NT2/D1 (cell line): ENCODE measurements around the gene CCDC57.

Source experiments
- DNase-seq: peaks from one replicate; pipeline ENCODE4 v3.0.0-alpha.2; 2011; ENCODE audit warnings: low read depth, low spot score
- H3K27me3 ChIP-seq: 2 replicates; pipeline ENCODE4 v1.6.0; 2011; ENCODE audit warnings: mild to moderate bottlenecking; ENCODE audit not compliant: insufficient read length, insufficient read depth
- H3K36me3 ChIP-seq: 2 replicates; pipeline ENCODE4 v1.6.1; 2011; ENCODE audit warnings: mild to moderate bottlenecking, low read length, mixed read lengths; ENCODE audit not compliant: insufficient read depth, insufficient read length
- H3K4me1 ChIP-seq: 2 replicates; pipeline ENCODE4 v1.5.1; 2011; ENCODE audit not compliant: insufficient read depth, insufficient read length
- H3K4me3 ChIP-seq: 2 replicates; pipeline ENCODE4 v1.5.1; 2011; ENCODE audit warnings: low read depth; ENCODE audit not compliant: insufficient read length
- H3K9ac ChIP-seq: 2 replicates; pipeline ENCODE4 v1.6.0; 2011; ENCODE audit warnings: low read depth; ENCODE audit not compliant: insufficient read length
- H3K9me3 ChIP-seq: 2 replicates; pipeline ENCODE4 v1.5.1; 2011; ENCODE audit warnings: mild to moderate bottlenecking, low read length; ENCODE audit not compliant: insufficient read depth
- SUZ12 ChIP-seq: IDR thresholded peaks from 2 replicates; pipeline ENCODE4 v1.6.1; 2011; ENCODE audit not compliant: insufficient read length, insufficient read depth; ENCODE audit errors: extremely low read depth
- YY1 ChIP-seq: IDR thresholded peaks from 2 replicates; pipeline ENCODE4 v1.6.1; 2011; ENCODE audit not compliant: insufficient read length, insufficient read depth
- ZNF274 ChIP-seq: IDR thresholded peaks from 2 replicates; pipeline ENCODE4 v1.6.1; 2011; ENCODE audit warnings: mild to moderate bottlenecking, low read depth, low read length

CCDC57 gene

GRCh38 chr17:82059272-82060000 is 153.2 kb downstream of the CCDC57 start:
- TF ChIP-seq ZNF274 (no peak), SUZ12 (no peak), YY1 (no peak)
- H3K4me3 ChIP-seq = no peak overlapping the region
- peaks cover 99% of the 10 kb centered on the region for H3K36me3 ChIP-seq
- H3K9me3 ChIP-seq = no peaks in the 10 kb centered on the region
- H3K27me3 ChIP-seq = no peaks in the 10 kb centered on the region
- DNase-seq = no peak
- H3K4me1 ChIP-seq = peaks cover 11% of the 10 kb centered on the region
- H3K9ac ChIP-seq = no peak overlapping the region

DNA sequence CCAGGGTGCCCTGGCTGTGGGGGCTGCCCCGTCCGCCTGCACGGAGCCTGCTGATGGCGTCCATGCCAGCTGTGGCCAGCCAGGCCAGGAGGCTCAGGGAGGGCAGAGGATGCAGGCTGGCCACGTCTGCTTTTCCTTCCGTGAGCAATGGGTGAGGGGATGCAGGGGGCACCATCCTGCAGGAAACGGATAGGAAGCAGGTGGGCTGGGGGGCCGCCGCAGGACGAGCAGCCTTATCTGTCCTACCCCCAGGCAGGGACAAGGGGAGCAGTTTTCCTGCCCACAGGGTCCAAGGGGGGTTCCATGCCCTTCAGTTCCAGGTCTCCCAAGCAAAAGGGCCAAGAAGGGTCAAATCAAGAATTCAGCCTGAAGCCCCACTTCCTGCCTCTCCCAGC is 153.8 kb downstream of the CCDC57 start:
- H3K36me3 ChIP-seq = peaks cover 99% of the 10 kb centered on the region
- TF ChIP-seq SUZ12 (no peak), ZNF274 (no peak), YY1 (no peak)

DNA sequence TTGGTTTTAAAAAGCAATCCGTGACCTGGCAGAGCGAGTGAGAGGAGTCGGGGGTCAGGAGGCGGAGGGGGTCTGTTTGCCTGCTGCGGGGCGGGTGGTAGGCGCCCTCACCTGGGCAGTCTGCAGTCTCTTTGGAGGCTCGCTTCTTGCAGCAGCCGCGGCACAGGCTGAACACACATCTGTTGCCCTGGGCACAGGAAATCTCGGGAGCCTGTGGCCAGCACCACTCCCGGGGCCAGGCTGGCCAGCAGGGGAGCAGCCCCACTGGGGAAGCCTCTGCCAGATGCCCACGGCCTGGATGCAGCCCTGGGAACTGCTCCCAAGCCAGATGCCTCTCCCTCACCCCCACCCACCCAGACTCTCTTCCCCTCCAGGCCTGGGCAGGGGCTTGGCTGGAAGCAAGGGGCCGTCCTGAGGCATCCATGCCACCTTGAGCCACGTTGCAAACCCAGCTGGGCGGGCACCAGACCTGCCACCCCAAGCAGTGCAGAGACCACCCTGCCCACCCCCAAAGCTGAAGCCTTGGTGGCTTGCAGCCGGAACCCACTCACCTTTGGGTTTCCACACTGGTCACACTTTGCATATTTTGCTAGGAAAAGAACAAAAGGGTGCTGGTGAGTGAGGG is 154.3 kb downstream of the CCDC57 start:
- H3K9ac ChIP-seq = peak overlapping the region; percentile 56
- H3K4me3 ChIP-seq = no peak overlapping the region
- DNase-seq = no peak
- no peaks in the 10 kb centered on the region for H3K9me3 ChIP-seq
- TF ChIP-seq ZNF274 (no peak), SUZ12 (no peak), YY1 (no peak)
- H3K36me3 ChIP-seq = peaks cover 99% of the 10 kb centered on the region
- peaks cover 14% of the 10 kb centered on the region for H3K4me1 ChIP-seq
- no peaks in the 10 kb centered on the region for H3K27me3 ChIP-seq

More for the DNA sequence above, 153.8 kb downstream of the CCDC57 start:
- peaks cover 11% of the 10 kb centered on the region for H3K4me1 ChIP-seq
- no peaks in the 10 kb centered on the region for H3K9me3 ChIP-seq
- DNase-seq = no peak
- no peaks in the 10 kb centered on the region for H3K27me3 ChIP-seq
- no peak overlapping the region for H3K4me3 ChIP-seq
- no peak overlapping the region for H3K9ac ChIP-seq

DNA sequence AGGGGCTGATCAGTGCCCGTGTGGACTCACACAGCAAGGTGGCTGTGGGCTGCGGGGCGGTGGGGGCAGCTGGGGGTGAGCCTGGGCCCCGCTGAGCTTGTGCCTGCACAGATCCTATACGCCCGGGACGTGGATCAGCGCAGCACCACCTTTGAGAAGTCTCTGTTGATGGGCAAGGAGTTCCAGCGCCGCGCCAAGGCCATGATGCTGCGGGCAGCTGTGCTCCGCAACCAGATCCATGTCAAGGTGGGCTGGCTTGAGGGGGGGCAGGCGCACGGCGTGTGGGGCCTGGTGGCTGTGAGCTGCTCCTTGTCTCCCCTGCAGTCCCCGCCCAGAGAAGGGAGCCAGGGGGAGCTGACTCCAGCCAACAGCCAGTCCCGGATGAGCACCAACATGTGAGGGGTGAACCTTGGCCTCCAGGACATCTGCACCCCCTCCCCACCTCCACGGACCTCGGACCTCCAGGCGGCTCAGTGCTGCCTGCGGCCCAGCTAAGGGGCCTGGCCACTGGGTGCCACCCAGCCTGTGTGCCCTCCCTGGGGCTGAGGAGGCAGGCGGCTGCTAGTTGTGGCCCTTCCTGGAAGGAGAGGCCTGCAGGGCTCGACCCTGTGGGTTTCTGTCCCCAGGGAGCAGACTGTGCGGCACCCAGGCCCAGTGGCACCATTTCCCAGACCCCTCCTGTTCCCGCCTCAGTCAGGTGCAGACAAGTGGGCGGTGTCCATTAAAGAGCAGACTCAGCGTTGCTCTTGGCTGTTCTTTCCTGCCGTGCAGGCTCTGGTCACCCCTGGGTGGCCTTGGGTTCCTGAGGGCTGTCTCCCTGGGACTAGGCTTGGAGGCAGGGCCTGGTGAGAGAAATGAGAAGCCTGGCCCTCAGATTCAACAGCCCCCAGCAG is 155.7 kb downstream of the CCDC57 start:
- H3K9ac ChIP-seq = peak overlapping the region; percentile 13
- no peak for DNase-seq
- H3K36me3 ChIP-seq = peaks cover 90% of the 10 kb centered on the region
- H3K4me3 ChIP-seq = no peak overlapping the region
- H3K9me3 ChIP-seq = no peaks in the 10 kb centered on the region
- no peak for TF ChIP-seq ZNF274
- no peak for TF ChIP-seq SUZ12
- TF ChIP-seq YY1 = no peak
- H3K27me3 ChIP-seq = no peaks in the 10 kb centered on the region
- peaks cover 18% of the 10 kb centered on the region for H3K4me1 ChIP-seq

DNA sequence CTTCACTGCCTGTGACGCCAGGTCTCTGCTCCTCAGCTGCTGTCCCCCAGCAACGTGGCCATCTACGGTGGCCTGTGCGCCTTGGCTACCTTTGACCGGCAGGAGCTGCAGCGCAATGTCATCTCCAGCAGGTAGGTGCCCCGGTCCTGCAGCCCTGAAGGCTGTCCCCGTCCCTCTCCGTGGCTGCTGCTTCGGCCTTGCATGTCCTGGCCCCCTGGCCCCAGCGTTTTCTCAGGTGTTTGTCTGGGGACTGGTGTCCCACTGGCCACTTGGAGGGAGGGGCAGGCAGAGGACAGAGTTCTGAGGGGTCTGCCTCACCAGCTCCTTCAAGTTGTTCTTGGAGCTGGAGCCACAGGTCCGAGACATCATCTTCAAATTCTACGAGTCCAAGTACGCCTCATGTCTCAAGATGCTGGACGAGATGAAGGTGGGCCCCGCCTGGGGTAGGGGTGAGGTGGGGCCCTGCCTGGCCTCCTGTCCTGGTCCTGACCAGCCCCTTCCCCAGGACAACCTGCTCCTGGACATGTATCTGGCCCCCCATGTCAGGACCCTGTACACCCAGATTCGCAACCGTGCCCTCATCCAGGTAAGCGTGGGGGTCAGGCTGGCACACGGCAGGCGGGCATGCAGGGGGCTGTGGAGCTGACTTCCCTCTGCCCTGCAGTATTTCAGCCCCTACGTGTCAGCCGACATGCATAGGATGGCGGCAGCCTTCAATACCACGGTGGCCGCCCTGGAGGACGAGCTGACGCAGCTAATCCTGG is 156.5 kb downstream of the CCDC57 start:
- no peaks in the 10 kb centered on the region for H3K27me3 ChIP-seq
- peaks cover 82% of the 10 kb centered on the region for H3K36me3 ChIP-seq

DNA sequence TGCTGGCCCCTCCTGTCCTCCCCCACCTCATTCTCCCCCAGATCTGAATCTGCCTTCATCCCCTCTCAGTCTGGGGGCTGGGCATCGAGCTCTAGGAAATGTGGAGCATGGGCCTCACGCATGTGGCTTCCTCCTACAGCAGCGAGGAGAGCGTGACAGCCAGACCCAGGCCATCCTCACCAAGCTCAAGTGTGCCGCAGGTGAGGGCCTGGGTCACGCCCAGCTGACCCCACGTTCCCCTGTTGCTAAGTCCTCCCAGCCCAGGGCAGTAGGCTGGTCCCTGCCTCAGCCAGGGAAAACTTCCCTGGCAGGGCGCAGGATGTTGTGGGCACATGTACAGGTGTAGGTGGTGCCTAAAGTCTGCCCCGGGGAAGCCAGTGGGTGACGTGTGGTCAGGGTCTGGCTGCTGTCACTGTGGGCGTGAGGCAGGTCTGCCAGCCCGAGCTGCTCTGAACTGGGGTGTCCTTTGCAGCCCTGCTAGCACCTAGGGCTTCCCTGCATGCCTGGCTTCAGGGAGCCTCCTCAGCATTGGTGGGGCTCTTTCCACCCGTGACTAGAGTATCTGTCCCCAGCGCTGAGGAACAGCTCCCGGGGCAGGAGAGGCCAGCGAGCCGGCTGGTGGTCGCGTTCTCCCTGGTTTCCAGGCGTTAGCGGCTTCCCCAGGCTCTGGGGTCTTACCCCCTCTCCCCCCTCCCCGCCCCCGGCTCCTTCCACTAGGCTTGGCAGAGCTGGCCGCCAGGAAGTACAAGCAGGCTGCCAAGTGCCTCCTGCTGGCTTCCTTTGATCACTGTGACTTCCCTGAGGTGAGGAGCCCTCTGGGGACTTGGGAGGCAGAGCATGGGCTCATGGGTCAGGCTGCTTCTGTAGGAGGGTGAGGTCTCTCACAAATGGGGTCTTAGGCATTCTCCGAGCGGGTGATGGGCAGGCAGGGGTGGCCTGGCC is 157.3 kb downstream of the CCDC57 start:
- Histone ChIP-seq H3K4me1 (peaks cover 26% of the 10 kb centered on the region), H3K9me3 (no peaks in the 10 kb centered on the region), H3K9ac (peak overlapping the region; percentile 50), H3K4me3 (no peak overlapping the region), H3K36me3 (peaks cover 76% of the 10 kb centered on the region), H3K27me3 (peaks cover 3% of the 10 kb centered on the region)
- TF ChIP-seq YY1 = no peak
- DNase-seq = no peak

More for the DNA sequence above, 156.5 kb downstream of the CCDC57 start:
- Histone ChIP-seq H3K9me3 (no peaks in the 10 kb centered on the region), H3K4me3 (no peak overlapping the region), H3K9ac (peak overlapping the region; percentile 50), H3K4me1 (peaks cover 18% of the 10 kb centered on the region)
- no peak for TF ChIP-seq YY1
- TF ChIP-seq SUZ12 = no peak
- TF ChIP-seq ZNF274 = no peak
- no peak for DNase-seq
